Heart left ventricle (tissue), 13 donors: ENCODE results near the gene DHX32.

ENCODE experiments used
- POLR2A ChIP-seq, 2 donors: fragments of 450-650 bp; IDR thresholded peaks; one replicate each; pipeline ENCODE4 v1.6.1; 2017; ENCODE audit warnings: antibody characterized with exemption in 2 of 2, mild to moderate bottlenecking in 2 of 2, moderate library complexity in 2 of 2
- TF ChIP-seq, protein P1 (sequence below), 12 donors: fragments of 200-600 bp; sonication (generic) in 4 of 12; IDR thresholded peaks; one replicate each; pipeline versions ENCODE4 v1.5.0 to v1.8.0; 2018 to 2022; ENCODE audit warnings: antibody characterized with exemption in 12 of 12, mild to moderate bottlenecking in 5 of 12
- donor health status: ischemic (EF 13 %, LVEDD 7.1; RV severe dilation, severe dysfunction).
- donor health status: DM: no; HTN: yes; CAD: no.
- donor health status: DM: no; HTN: no; CAD: no.
- donor health status: ischemic (EF 25% LVEDD 6.9; RV normal size, moderate dysfunction).
- donor health status: ischemic (EF 25% LVEDD 5.7; RV mildly dilated, moderate dysfunction).
- donor health status: ischemic (EF 35%, LVEDD 5.7; RV mildly dilated, moderate dysfunction).
- donor health status: nonischemic (EF 11% LVEDD 7.7; RV severe dilation, severe dysfunction).
- donor health status: DM: yes; HTN: yes; CAD: no.
- donor health status: PGD.
- donor health status: ischemic (EF 29% LVEDD 5.4; RV normal size, mild dysfunction).
- donor health status: nonischemic (EF 23%, LVEDD 6.1; RV moderate dilation, normal function).

DNA sequence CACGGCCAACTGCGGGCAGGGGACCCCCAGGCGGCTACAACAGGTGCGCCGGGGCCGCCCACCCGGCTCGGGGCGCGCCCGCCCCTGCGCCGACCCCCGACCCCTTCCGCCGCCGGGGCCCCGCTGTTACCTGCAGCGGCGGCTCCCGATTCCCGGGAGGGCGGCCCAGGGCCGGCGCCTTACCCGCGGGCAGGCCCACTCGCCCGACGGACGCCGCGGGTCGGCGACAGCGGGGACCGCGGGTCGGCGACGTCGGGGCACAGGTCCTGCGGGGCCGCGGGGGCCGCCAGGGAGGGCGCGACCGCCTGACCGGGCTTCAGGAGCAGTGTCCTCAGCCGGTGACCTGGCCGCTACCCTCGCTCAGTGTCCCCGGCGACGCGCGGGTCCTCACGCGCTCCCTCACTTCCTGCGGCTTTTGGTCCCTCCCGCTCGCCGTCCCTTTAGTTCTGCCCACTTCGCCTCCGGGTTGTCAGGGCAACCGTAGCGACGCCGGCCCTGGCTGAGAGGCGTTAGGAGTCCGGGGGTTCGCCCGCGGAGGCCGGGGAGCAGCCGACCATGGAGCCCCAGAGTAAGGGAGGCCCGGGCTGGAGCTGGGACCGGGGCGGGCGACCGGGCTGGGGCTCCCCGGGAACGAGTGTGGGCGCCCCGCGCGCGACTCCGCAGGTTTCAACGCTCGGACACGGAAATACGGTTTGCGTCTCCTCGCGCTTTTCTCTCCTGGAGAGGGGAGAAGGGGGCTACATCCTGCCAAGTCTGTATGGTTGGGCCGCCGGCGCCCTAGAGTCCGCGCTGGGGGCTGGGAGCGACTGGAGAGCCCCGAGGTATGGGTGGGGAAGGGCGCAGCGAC, 15.2 kb upstream of the DHX32 start, which contains the start of gene FANK1:
- TF ChIP-seq, protein P1, sequence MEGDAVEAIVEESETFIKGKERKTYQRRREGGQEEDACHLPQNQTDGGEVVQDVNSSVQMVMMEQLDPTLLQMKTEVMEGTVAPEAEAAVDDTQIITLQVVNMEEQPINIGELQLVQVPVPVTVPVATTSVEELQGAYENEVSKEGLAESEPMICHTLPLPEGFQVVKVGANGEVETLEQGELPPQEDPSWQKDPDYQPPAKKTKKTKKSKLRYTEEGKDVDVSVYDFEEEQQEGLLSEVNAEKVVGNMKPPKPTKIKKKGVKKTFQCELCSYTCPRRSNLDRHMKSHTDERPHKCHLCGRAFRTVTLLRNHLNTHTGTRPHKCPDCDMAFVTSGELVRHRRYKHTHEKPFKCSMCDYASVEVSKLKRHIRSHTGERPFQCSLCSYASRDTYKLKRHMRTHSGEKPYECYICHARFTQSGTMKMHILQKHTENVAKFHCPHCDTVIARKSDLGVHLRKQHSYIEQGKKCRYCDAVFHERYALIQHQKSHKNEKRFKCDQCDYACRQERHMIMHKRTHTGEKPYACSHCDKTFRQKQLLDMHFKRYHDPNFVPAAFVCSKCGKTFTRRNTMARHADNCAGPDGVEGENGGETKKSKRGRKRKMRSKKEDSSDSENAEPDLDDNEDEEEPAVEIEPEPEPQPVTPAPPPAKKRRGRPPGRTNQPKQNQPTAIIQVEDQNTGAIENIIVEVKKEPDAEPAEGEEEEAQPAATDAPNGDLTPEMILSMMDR (IDR thresholded peaks at IDR 0.05) = peak in 1 of 12 donors; percentile 14
- TF ChIP-seq POLR2A (IDR thresholded peaks at IDR 0.05) = peak in 1 of 2 donors; percentile 55
